Parathyroid adenoma (tissue), 2 donors: ENCODE measurements around the gene LARGE1.

Experiments
- H2AFZ ChIP-seq: fragments of 300-600 bp; sonication (generic); one replicate; pipeline ENCODE4 v1.7.0; 2017; ENCODE audit warnings: antibody characterized with exemption, mild to moderate bottlenecking
- H3K27ac ChIP-seq: fragments of 300-600 bp; sonication (generic); one replicate; pipeline ENCODE4 v1.7.0; 2017
- H3K27me3 ChIP-seq: fragments of 300-600 bp; sonication (generic); one replicate; pipeline ENCODE4 v1.7.0; 2017; ENCODE audit warnings: low read length; ENCODE audit not compliant: control insufficient read depth, insufficient read depth
- H3K36me3 ChIP-seq: fragments of 300-600 bp; sonication (generic); one replicate; pipeline ENCODE4 v1.7.0; 2017; ENCODE audit warnings: low read length; ENCODE audit not compliant: control insufficient read depth, insufficient read depth
- H3K4me1 ChIP-seq: fragments of 300-600 bp; sonication (generic); one replicate; pipeline ENCODE4 v1.7.0; 2017; ENCODE audit warnings: control low read depth
- H3K4me2 ChIP-seq: fragments of 300-600 bp; sonication (generic); one replicate; pipeline ENCODE4 v1.7.0; 2017; ENCODE audit warnings: low read length
- H3K4me3 ChIP-seq: fragments of 300-600 bp; sonication (generic); one replicate; pipeline ENCODE4 v1.7.0; 2017; ENCODE audit warnings: low read depth, low read length
- H3K79me2 ChIP-seq: fragments of 300-600 bp; sonication (generic); one replicate; pipeline ENCODE4 v1.7.0; 2017; ENCODE audit warnings: control low read depth
- H3K9ac ChIP-seq: fragments of 300-600 bp; sonication (generic); one replicate; pipeline ENCODE4 v1.7.0; 2017; ENCODE audit warnings: mild to moderate bottlenecking
- H3K9me3 ChIP-seq: fragments of 300-600 bp; sonication (generic); one replicate; pipeline ENCODE4 v1.7.0; 2017; ENCODE audit warnings: low read length; ENCODE audit not compliant: control insufficient read depth
- TF ChIP-seq, protein P1 (sequence below): fragments of 300-600 bp; sonication (generic); IDR thresholded peaks from one replicate; pipeline ENCODE4 v1.7.0; 2017; ENCODE audit warnings: antibody characterized with exemption, mild to moderate bottlenecking
- donor health status: primary hyperparathyroidism.

Gene LARGE1

DNA sequence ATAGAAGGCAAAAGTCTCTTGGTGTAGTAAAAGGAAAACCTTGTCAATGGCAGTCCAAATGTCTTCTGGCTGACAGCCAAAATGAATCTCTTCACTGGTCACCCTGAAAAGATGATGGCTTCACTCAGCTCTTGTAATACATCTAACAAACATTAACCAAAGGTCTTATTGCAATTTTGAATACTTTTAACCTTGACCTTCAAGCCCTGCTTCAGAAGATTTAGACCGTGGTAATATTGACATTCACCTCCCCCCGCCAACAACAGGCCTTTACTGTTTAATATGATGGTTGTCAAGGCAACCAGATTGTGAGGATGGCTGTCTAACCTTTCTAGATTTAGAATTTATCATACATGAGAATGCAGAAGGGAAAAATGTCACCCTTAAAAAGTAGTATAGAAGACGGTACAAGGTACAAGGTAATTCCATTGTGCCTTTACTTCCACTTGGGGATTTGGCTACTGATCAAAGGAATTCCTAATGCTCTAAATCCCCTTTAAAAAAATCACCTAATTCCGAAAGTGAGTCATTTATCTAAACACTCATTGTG, 342.3 kb downstream of the LARGE1 start:
- TF ChIP-seq, protein P1, sequence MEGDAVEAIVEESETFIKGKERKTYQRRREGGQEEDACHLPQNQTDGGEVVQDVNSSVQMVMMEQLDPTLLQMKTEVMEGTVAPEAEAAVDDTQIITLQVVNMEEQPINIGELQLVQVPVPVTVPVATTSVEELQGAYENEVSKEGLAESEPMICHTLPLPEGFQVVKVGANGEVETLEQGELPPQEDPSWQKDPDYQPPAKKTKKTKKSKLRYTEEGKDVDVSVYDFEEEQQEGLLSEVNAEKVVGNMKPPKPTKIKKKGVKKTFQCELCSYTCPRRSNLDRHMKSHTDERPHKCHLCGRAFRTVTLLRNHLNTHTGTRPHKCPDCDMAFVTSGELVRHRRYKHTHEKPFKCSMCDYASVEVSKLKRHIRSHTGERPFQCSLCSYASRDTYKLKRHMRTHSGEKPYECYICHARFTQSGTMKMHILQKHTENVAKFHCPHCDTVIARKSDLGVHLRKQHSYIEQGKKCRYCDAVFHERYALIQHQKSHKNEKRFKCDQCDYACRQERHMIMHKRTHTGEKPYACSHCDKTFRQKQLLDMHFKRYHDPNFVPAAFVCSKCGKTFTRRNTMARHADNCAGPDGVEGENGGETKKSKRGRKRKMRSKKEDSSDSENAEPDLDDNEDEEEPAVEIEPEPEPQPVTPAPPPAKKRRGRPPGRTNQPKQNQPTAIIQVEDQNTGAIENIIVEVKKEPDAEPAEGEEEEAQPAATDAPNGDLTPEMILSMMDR: no peak
- Histone ChIP-seq H2AFZ (no peak overlapping the region), H3K27me3 (no peaks in the 10 kb centered on the region), H3K9ac (no peak overlapping the region), H3K27ac (no peak overlapping the region), H3K4me1 (no peaks in the 10 kb centered on the region), H3K79me2 (no peaks in the 10 kb centered on the region), H3K36me3 (no peaks in the 10 kb centered on the region), H3K4me3 (no peak overlapping the region), H3K9me3 (no peaks in the 10 kb centered on the region), H3K4me2 (no peak overlapping the region)

DNA sequence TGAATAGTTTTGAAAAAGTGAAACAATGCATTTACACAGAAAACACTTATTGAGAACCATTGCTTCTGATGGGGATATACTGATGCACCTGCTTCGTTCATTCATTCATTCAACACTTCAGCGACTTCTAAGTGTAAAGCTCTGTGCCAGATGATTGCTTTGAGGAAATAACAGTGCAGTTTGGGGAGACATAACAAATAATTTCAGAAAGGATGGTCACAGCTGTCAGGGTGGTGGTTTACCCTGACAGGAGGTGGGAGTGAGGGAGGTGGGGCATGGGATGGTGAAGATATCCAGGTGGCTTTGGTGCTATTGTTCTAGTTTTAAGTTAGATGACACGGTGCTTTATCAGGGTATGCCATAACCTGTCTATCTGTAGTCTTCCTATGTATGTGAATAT, 344.1 kb downstream of the LARGE1 start:
- no peaks in the 10 kb centered on the region for H3K9me3 ChIP-seq
- no peak overlapping the region for H3K27ac ChIP-seq
- no peak overlapping the region for H3K9ac ChIP-seq
- H3K36me3 ChIP-seq: no peaks in the 10 kb centered on the region
- no peak overlapping the region for H3K4me2 ChIP-seq
- TF ChIP-seq, protein P1: no peak
- H3K27me3 ChIP-seq: no peaks in the 10 kb centered on the region
- no peak overlapping the region for H3K4me3 ChIP-seq
- no peaks in the 10 kb centered on the region for H3K79me2 ChIP-seq
- no peaks in the 10 kb centered on the region for H3K4me1 ChIP-seq
- no peak overlapping the region for H2AFZ ChIP-seq

DNA sequence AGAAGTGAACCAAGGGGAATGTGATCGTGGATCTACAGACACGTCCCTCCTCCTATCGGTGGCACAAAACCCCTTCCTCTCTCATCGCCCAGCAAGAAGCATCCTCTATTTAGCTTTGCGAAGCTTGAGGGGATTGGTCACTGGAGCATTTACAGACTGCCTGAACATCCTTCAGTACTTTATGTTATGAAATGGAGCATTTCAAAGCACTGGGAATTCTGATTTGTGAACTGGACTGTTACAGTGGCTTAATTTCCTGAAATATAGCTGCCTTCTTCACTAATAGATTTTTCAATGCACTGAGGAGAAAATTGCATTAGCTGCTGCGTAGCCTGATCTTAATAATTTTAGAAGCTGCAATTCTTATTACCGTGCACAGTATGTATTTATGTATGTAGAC, 344.5 kb downstream of the LARGE1 start:
- H2AFZ ChIP-seq: no peak overlapping the region
- H3K79me2 ChIP-seq: no peaks in the 10 kb centered on the region
- H3K4me2 ChIP-seq: no peak overlapping the region
- TF ChIP-seq, protein P1: no peak
- H3K36me3 ChIP-seq: no peaks in the 10 kb centered on the region
- no peak overlapping the region for H3K4me3 ChIP-seq
- H3K4me1 ChIP-seq: no peaks in the 10 kb centered on the region
- no peak overlapping the region for H3K9ac ChIP-seq
- no peaks in the 10 kb centered on the region for H3K27me3 ChIP-seq
- no peak overlapping the region for H3K27ac ChIP-seq
- H3K9me3 ChIP-seq: no peaks in the 10 kb centered on the region

DNA sequence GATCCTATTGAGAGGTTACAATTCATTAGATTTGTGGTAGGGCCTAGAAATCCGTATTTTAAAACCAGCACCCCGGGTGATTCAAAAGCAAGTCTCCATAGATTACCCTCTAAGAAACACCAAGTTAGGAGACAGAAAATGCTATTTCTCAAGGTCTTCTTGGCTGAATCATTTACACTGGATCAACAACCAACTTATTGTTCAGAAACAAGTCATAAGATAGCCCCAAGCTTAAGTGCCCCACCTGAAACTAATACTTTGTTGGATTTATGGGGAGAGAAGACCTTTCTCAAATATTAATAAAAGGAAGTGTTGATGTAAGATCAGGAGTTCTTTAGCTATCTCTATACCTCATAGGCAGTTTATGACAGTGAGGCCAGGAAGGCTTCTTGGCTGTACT, 345.2 kb downstream of the LARGE1 start:
- Histone ChIP-seq H3K4me3 (no peak overlapping the region), H3K27ac (no peak overlapping the region), H3K36me3 (no peaks in the 10 kb centered on the region), H3K79me2 (no peaks in the 10 kb centered on the region), H3K4me1 (no peaks in the 10 kb centered on the region), H3K9me3 (no peaks in the 10 kb centered on the region), H3K4me2 (no peak overlapping the region), H3K9ac (no peak overlapping the region), H3K27me3 (no peaks in the 10 kb centered on the region), H2AFZ (no peak overlapping the region)
- TF ChIP-seq, protein P1: no peak

DNA sequence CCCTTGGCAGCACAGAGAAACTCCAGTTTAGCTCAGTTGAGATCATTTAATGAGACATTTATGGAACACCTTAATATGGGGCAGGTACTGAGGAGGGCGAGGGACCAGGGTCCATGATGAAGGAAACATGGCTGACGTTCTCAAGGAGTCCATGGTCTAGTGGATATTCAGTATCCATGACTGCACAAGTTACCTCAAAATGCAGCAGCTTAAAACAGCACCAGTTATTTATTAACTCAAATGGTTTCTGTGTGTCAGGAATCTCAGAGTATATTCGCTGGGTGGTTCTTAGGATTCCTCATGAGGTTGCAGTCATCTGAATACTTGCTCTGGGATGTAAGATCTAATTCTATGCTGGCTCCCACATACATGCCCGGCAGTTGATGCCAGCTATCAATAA, 346.8 kb downstream of the LARGE1 start:
- H3K36me3 ChIP-seq: no peaks in the 10 kb centered on the region
- TF ChIP-seq, protein P1: no peak
- H2AFZ ChIP-seq: no peak overlapping the region
- no peak overlapping the region for H3K4me3 ChIP-seq
- no peaks in the 10 kb centered on the region for H3K4me1 ChIP-seq
- H3K27ac ChIP-seq: no peak overlapping the region
- no peaks in the 10 kb centered on the region for H3K27me3 ChIP-seq
- H3K9ac ChIP-seq: no peak overlapping the region
- no peaks in the 10 kb centered on the region for H3K9me3 ChIP-seq
- H3K4me2 ChIP-seq: no peak overlapping the region
- H3K79me2 ChIP-seq: no peaks in the 10 kb centered on the region
